Caki2 (cell line): Measurements from ENCODE around the gene ESPNL. TPM values are rescaled to one million over a fixed set of nuclear protein-coding genes. Genes with fewer than 3 reads are reported as not detected.

Experiments used
- DNase-seq: peaks from one replicate; pipeline ENCODE4 v3.0.0-alpha.2; 2015; ENCODE audit warnings: low read depth
- in situ Hi-C: cut with HindIII; loops from 2 replicates; pipeline ENCODE4 v1.10.0; 2016; ENCODE audit warnings: low sequenced_read_pairs, low pct_unique_long_range_greater_than_20kb, mixed read lengths
- total RNA-seq: library from RNA; depleted of rRNA; stranded (reverse); fragments of >200 nt; shearing (Covaris generic); gene quantifications from 2 replicates; pipeline ENCODE4 v1.2.3, GENCODE V29; 2014; ENCODE audit warnings: low replicate concordance

ESPNL gene
- total RNA-seq, 1 experiment from 2014 or later = 0.10 TPM

DNA sequence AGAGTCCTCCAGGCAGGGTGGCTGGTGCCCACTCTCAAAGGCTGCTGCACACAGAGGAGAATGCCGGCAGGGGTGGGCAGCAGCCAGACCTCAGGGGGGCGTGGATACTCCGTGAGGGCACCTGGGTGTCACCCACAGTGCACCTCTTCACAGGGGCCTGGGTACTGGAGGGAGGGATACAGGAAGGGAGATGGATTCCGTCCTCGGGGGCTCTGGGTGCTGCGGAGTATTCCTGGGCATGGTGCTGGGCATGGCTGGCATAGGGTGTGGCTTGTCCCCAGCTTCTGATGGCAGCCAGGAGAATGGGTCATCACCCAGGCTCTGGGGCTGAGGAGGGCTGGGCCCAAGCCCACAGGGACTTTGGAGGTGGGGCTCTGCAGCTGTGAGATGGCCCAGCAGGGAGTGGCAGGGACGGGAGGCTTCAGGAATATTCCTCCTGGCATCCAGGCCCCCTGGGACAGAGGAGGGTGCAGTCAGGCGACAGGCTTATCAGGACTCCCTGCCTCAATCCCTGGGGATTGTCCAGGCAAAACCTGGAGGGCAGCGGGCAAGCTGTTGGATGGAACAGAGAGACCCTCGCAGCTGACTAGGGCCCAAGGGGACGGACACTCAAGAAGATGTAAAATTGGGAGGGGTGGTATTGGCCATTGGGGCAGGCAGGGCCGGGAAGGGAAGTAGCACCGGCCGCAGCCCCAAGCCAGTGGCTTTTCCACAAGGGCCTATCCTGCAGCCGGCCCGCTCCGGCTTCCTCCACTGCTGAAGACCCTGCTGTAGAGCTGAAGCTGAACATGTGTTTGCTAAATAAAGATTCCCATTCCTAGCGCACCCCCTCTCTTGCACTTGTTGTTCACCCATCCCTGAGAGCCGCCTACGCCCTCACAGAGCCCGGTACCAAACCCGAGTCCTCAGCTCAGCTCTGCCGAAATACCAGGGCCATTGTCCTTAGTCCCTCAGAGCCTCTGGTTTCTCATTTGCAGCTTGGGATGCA, 32.6 kb downstream of the ESPNL start:
- in situ Hi-C loops = no loop called here
- DNase-seq = no peak

DNA sequence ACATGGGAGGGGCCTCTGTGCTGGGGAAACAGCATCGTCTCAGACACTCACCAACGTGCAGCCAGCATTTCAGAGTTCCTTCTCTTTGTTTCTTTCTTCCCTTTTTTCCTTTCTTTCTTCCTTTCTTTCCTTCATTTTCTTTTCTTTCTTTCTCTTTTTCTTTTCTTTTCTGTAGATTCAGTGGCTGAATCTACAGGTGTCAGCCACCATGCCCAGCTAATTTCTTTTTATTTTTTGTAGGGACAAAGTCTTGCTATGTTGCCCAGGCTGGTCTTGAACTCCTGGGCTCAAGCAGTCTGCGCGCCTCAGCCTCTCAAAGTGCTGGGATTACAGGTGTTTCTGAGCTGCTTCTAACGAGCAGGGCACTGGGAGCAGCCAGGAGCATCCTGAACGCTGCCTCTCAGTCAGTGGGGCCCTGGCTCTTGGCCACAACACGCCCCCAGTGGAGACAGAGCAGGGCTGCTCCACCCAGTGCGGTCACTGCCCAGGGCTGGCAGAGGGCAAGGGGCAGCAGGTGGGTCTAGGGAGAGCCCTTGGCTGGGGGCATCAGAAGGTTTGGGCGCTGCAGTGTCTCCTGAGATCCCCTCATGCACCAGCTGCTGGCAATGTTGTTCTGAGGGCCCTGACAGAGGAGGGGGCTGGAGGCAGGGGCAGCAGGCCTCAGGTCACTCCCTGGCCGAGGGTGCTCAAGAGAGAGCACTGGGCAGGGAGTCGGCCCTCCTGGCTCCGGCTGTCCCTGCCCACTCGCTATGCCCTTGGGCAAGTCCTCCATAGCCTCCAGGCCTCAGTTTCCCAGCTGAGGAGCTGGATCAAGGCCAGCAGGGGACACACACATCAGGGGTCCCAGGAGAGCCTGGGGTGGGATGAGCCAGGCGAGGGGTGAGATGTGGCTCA, 33.6 kb downstream of the ESPNL start:
- no peak for DNase-seq
- in situ Hi-C loops = no loop called here

DNA sequence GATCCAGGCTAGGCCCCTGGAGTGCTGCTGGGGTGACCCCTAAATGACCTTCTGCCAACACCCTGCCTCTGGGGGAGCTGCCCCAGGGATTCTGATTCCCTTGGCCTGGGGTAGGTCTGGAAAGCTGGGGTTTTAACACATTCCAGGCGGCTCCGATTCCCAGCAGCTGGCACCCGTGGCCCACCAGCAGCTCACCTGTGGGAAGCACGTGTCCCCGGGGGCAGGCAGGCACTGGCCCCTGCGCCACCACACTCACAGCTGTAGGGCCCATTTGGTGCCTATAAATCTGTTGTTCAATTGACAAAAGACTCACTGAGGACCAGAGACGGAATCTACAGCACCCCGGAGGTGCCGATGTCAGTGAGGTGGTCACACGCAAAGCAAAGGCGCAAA, 34.2 kb downstream of the ESPNL start:
- in situ Hi-C loops = no loop called here
- no peak for DNase-seq

DNA sequence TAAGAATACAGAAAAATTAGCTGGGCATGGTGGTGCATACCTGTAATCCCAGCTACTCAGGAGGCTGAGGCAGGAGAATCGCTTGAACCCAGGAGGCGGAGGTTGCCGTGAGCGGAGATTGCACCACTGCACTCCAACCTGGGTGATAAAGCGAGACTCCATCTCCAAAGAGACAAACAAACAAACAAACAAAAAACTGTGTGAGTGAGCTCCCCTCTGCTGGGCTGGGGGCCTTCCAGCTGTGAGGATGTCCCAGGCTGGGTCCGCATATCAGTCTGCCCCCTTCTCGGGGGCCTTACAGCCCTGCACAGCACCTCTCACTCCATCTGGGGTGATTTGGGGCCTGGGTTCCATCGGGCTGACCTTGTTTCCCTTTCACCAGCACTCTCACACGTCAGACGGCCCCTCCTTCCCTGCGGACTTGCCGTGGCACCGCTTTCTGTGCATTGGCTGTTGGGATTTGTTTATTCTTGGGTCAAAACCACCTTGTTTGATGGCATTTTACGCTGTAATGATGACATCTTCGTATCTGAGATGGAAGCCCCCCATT, 35.5 kb downstream of the ESPNL start:
- DNase-seq = no peak
- in situ Hi-C loops = no loop called here

DNA sequence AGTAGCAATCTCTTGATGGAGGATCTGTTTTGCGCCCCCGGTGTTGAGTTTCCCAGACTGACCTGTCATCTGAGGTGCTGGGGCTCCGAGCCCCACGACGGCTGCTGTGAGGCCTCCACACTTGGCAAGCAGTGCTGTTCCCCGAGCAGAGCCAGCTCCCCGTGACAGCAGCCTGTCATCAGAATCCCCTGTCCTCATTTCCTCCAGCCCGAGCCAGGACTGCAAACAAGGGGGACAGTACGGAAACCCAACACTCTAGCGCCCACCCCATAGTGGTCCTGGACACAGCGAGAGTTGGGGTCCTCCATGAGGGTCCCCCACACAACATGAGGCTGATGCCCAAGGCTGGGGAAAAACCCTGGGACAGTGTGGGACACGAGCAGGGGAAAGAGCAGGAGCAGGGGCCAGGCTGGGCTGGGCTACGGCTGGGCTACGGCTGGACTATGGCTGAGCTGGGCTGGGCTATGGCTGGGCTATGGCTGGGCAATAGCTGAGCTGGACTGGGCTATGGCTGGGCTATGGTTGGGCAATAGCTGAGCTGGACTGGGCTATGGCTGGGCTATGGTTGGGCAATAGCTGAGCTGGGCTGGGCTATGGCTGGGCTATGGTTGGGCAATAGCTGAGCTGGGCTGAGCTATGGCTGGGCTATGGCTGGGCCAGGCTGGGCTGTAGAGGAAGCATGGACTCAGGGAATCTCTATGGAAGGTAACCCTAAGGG, 36.8 kb downstream of the ESPNL start:
- in situ Hi-C loops = no loop called here
- no peak for DNase-seq

DNA sequence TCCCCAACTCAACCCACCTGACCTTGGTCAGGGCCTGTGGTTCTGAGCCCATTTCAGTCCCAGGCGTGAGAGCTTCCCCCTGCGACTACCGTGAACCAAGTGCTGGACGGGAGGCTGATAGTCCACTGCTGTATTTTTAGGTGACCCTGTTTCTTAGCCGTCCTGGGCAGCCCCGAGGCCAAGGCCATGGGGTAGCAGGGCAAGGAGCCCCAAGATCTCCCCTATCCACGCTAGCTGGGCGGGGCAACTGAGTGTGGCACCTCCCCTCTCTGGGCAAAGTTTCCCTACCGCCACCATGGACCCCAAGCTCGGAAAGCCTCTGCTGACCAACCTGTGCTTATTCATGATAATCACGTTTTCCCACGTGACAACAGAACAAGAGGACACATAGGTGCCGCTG, 37.7 kb downstream of the ESPNL start:
- DNase-seq = no peak
- in situ Hi-C loops = no loop called here

DNA sequence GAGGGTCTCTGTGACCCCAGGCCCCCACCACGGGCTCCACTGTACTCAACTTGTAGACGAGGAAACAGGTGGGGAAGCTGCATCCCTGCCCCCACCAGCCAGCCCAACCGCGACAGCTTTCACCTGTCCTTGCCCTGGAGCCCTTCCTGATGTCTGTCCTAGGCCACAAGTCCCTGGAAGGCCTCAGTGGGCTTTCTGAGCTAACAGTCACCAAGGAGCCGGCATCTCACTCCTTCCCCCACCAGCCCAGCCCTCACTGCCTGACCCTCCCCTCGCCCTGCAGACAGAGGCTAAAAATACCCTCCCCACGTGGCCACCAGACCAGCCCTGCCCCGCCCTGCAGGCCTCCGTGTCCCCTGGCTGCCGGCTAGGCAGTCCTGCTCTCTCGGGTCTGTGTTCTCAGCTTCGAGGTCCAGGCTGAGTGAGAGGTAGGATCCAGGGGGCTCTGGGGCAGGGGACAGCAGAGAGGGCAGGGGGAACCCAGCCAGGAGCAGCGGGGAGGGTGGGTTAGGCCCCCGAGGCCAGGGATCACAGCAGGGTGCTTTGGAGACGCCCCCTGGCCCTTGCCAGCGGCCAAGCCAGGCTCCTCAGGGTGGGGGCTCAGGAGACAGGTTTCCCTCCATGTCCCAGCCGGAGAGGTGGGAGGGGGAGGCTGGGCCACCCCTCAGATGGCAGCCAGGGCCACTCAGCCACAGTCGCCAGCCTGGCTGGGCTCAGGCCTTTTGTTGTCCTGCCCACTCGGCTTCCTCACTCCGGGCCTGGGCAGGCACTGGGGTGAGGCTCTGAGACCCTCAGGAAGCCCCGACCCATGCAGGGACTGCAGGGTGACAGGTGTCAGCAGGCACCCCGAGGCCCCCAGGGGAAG, 38.4 kb downstream of the ESPNL start, which contains the start of gene KLHL30:
Gene KLHL30 (plus strand): TSS at position 338 of the 865 bp plus-strand sequence. CDS start 2,087 bp downstream, outside the sequence.
- no peak for DNase-seq
- in situ Hi-C loops = no loop called here

DNA sequence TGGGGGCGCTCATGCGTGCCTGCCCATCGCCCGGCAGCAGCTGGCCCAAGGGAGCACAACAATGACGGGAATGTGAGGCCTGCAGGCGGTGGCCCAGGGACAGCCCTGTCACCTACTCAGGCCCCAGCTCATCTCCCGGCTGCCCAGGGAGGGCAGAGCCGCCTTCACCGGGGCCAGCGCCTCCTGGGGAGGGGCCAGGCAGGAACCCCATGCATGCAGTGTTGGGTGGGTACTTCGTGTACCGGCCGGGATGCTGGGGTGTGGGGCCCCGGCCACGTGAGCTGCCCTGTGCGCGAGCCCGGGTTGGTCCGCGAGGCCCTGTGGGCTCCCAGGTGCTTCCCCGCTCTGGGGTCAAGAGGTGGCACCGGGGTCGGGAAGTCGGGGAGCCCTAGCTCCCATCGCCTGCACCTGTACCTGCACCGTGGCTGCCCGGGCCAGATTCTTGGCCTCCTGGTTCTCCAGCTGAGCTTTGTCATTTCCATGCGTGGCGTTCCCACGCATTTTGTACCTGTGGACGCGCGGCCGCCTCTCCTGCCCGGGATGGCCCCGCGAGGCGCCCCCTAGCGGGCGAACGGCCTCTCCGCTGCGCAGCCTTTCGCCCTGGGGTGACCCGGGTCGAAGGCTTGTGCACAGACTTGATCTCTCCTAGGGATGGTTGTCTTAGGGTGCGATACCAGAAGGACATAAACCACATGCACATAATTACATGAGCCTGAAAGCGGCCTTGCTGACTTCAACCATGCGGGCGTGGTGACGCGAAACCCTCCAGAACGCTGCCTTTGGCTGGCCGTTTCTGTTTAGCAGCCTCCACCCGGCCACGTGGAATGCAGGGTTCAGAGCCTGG, 39.3 kb downstream of the ESPNL start:
- no peak for DNase-seq
- in situ Hi-C loops = no loop called here

DNA sequence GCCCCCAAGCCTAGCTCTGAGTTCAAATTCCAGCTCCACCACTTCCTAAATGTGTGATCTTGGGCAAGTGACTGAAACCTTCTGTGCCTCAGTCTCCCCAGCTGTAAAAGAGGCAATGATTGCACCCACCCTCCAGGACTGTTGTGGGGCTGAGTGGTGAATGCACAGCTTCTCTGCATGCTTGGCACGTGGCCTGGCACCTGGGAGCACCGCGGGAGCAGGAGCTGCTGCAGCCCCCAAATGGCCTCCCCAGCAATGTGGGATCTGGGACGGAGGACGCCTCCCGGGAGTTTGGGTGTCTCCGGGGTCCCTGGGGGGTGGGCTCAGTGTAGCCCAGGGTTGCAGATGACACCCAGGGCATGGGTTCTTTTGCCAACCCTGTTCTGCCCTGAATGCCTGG, 39.9 kb downstream of the ESPNL start:
- in situ Hi-C loops = no loop called here
- DNase-seq = no peak

DNA sequence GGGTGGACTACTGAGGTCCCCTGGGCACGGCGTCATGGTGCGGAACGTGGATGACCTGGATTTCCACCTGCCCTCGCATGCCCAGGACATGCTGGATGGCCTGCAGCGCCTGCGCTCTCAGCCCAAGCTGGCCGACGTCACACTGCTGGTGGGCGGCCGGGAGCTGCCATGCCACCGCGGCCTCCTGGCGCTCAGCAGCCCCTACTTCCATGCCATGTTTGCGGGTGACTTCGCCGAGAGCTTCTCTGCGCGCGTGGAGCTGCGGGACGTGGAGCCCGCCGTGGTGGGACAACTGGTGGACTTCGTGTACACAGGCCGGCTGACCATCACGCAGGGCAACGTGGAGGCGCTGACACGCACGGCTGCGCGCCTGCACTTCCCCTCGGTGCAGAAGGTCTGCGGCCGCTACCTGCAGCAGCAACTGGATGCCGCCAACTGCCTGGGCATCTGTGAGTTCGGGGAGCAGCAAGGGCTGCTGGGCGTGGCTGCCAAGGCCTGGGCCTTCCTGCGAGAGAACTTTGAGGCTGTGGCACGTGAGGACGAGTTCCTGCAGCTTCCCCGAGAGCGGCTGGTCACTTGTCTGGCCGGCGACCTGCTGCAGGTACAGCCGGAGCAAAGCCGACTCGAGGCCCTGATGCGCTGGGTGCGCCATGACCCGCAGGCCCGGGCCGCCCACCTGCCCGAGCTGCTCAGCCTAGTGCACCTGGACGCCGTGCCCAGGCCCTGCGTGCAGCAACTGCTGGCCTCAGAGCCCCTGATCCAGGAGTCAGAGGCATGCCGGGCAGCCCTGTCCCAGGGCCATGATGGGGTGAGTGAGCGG, 40.8 kb downstream of the ESPNL start:
- no peak for DNase-seq
- in situ Hi-C loops = no loop called here

DNA sequence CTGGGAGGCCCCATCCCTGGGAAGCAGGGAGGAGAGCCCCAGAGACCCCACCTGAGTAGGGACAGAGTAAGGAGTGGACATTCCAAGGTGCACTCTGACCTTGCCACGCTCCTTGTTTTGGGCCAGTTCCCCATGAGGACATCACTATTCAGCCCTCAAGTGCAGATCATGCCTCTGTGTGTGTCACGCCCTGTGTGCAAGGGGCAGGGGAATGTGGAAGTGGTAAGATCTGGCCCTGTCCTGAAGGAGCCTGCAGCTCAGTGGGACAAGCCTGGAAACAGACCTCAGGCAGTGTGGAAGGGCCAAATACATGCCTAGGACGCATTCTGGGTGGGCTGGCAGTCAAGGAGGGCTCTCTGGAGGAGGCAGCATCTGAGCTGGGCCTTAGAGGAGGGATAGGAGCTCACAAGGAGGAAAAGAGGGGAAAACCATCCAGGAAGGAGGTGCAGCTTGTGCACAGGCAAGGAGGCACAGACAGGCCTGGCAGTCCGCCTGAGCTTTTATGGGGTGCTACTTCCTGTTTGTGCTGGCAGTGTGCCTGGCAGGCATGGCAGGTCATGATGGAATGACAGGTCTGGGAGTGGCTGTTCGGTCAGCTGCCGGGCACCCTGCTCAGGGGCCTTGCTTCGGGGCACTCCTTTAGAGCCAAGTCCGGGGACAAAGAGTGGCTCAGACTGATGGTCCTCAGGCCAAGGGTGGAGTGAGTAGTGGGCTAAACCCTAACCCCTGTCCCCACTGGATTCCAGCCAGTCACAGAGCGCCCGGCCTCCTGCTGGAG, 41.6 kb downstream of the ESPNL start:
- in situ Hi-C loops = no loop called here
- peak; percentile 40 for DNase-seq

DNA sequence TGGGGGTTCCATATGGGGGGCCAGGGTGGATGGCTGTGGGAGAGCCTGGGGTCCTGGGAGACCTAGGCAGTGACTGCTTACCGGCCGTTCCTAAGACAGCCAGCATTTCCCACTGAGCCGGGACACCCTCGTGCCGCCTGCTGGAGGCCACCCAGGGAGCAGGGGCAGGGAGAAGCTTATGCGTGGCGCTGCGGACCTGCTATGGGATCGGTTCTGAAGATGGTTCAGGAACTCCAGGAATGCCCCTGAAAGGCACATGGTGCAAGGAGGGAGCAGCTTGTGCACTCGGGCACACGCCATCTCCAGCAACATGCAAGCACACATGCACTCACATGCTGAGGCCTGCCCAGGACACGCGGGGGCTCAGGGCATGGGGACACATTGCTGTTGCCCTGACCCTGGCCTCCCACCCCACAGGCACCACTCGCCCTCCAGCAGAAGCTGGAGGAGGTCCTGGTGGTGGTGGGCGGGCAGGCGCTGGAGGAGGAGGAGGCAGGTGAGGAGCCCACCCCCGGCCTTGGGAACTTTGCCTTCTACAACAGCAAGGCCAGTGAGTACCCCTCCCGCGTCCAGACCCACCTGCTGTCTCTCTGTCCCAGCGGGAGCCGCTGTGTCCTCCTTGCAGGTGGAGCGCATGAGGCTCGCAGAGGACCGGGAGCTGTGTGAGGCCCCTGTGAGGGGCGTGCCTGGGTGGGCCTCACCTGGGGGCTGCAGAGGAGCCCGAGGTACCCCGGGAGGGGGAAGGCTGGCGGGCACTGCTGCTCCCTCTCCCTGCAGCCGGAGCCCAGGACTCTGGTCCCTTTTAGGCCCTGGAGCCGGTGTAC, 42.5 kb downstream of the ESPNL start:
- no peak for DNase-seq
- in situ Hi-C loops = no loop called here

DNA sequence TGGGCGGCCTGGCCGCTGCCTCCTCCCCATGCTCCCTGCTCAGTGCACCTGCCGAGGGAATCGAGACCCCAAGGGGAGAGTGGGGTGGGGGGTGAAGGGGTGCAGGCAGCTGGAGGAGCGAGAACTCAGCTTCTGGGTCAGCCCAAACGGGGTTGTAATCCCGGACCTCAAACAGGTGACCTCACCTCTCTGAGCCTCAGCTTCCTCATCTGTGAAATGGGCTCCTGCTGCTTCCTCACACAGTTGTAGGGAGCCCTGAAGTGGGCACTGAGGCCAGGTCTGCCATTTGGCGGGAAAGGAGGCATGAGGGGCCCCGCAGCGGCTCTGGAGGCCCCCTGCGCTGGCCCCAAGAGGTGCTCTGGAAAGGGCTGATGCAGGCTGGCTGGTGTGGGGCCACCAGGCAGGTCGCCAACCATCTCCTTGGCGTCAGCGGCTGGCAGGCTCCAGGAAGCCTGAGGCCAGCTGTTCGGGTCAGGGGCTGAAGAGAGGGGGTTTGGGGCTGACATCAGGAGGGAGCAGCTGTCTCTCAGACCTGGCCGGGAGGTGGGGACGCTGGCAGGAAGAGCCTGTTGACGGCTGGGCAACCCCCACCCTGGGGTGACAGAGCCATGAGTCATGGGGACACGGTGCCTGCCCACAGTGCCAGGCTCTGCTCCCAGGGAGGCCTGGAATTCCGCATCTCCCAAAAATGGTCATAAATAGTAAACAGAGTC, 43.3 kb downstream of the ESPNL start:
- peak; percentile 44 for DNase-seq
- in situ Hi-C loops = no loop called here

DNA sequence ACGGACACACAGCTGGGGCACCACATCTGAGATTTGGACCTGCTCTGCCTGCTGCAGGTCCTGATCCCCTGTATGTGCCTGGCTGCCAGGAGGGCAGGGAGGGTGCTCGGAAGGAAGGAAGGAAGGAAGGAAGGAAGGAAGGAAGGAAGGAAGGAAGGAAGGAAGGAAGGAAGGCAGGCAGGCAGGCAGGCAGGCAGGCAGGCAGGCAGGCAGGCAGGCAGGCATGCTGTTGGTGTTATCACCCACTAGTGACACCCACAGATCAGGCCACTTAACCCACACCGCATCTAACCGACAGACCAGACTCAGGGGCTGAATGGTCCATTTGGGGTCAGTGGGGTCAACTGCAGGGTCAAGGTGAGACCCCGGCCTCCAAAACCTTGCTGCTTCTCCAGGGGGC, 44.1 kb downstream of the ESPNL start:
- in situ Hi-C loops = no loop called here

More for the DNA sequence above, 44.1 kb downstream of the ESPNL start:
- no peak for DNase-seq
